IMR-90 (cell line): ENCODE results near the gene RHEX. TPM values are rescaled to one million over a fixed set of nuclear protein-coding genes. Genes with fewer than 3 reads are reported as not detected.

Source experiments
- ATAC-seq: fragments of 200-7000 bp; cut with Tn5 transposase; 2 replicates; pipeline ENCODE4 v1.9.1; 2020; ENCODE audit warnings: low read depth, mild to moderate bottlenecking, moderate library complexity
- BruUV-seq: library from RNA; stranded (reverse); fragments of 400-500 nt; replicated peaks from 2 replicates; lab custom pipeline; 2021; lab: Mats Ljungman, UMichigan
- CTCF ChIA-PET: fragments of 300-600 bp; formaldehyde crosslinking; extraction: SDS; loops from one replicate; lab custom pipeline; 2021; ENCODE audit warnings: antibody characterized with exemption; lab: Yijun Ruan, JAX
- POLR2A ChIA-PET: fragments of 300-600 bp; sonication (Branson Sonifier 250); formaldehyde crosslinking; loops from one replicate; lab custom pipeline; 2022; ENCODE audit warnings: antibody characterized with exemption; ENCODE audit not compliant: unreplicated experiment; lab: Charles Lee
- DNase-seq: peaks from one replicate; pipeline ENCODE4 v3.0.0; 2013
- H2AFZ ChIP-seq: replicated peaks from 2 replicates; pipeline ENCODE3; 2013; ENCODE audit warnings: low read length, mild to moderate bottlenecking; ENCODE audit not compliant: poor library complexity
- H2AK5ac ChIP-seq: 2 replicates; pipeline ENCODE4 v1.6.1; 2013; ENCODE audit warnings: low read depth, low read length, inconsistent platforms
- H2AK9ac ChIP-seq: replicated peaks from 2 replicates; pipeline ENCODE3; 2013; ENCODE audit warnings: mild to moderate bottlenecking, low read depth, low read length, moderate library complexity; ENCODE audit not compliant: poor library complexity
- H2BK120ac ChIP-seq: 2 replicates; pipeline ENCODE4 v1.6.1; 2013; ENCODE audit warnings: low read depth, low read length, inconsistent platforms
- H2BK15ac ChIP-seq: 3 replicates; pipeline ENCODE4 v1.6.1; 2013; ENCODE audit warnings: low read depth, low read length, inconsistent platforms
- H2BK20ac ChIP-seq: 2 replicates; pipeline ENCODE4 v1.6.1; 2013; ENCODE audit warnings: low read depth, mild to moderate bottlenecking, inconsistent platforms, low read length, moderate library complexity
- H2BK5ac ChIP-seq: 2 replicates; pipeline ENCODE4 v1.6.1; 2013; ENCODE audit warnings: mild to moderate bottlenecking, low read depth, low read length, inconsistent platforms; ENCODE audit not compliant: poor library complexity, severe bottlenecking
- H3K14ac ChIP-seq: replicated peaks from 2 replicates; pipeline ENCODE4 v1.6.1; 2013; ENCODE audit warnings: low read depth, low read length, inconsistent platforms
- H3K18ac ChIP-seq: 2 replicates; pipeline ENCODE4 v1.6.1; 2013; ENCODE audit warnings: low read depth, low read length, control low read depth
- H3K23ac ChIP-seq: 2 replicates; pipeline ENCODE4 v1.6.1; 2013; ENCODE audit warnings: low read depth, low read length, inconsistent platforms
- H3K27ac ChIP-seq: 2 replicates; pipeline ENCODE4 v1.5.1; 2013; ENCODE audit warnings: mild to moderate bottlenecking, control low read depth, low read length; ENCODE audit not compliant: insufficient read depth
- H3K27me3 ChIP-seq: 2 replicates; pipeline ENCODE4 v1.6.1; 2013; ENCODE audit warnings: low read length; ENCODE audit not compliant: control insufficient read depth, insufficient read depth
- H3K36me3 ChIP-seq: 2 replicates; pipeline ENCODE4 v1.6.1; 2013; ENCODE audit warnings: low read length, mixed read lengths; ENCODE audit not compliant: control insufficient read depth, insufficient read depth
- H3K4ac ChIP-seq: 2 replicates; pipeline ENCODE4 v1.6.1; 2013; ENCODE audit warnings: low read depth, low read length, inconsistent platforms
- H3K4me1 ChIP-seq: 2 replicates; pipeline ENCODE4 v1.6.1; 2013; ENCODE audit warnings: low read length, mixed read lengths; ENCODE audit not compliant: control insufficient read depth, insufficient read depth
- H3K4me2 ChIP-seq: 2 replicates; pipeline ENCODE4 v1.6.1; 2013; ENCODE audit warnings: low read depth, mild to moderate bottlenecking, control low read depth, low read length, moderate library complexity
- H3K4me3 ChIP-seq: 2 replicates; pipeline ENCODE4 v1.5.1; 2013; ENCODE audit warnings: low read depth, mild to moderate bottlenecking, control low read depth, low read length, moderate library complexity; ENCODE audit not compliant: insufficient read depth
- H3K56ac ChIP-seq: 2 replicates; pipeline ENCODE4 v1.6.1; 2013; ENCODE audit warnings: low read length, inconsistent platforms; ENCODE audit not compliant: insufficient read depth; ENCODE audit errors: extremely low read depth
- H3K79me1 ChIP-seq, 2 experiments: 2 replicates each; pipeline ENCODE4 v1.6.1; 2013; ENCODE audit warnings: low read length in 2 of 2, inconsistent platforms in 1 of 2, low read depth in 1 of 2
- H3K9ac ChIP-seq: 2 replicates; pipeline ENCODE4 v1.6.1; 2013; ENCODE audit warnings: low read depth, low read length, control low read depth
- H3K9me1 ChIP-seq: 2 replicates; pipeline ENCODE4 v1.6.1; 2013; ENCODE audit warnings: low read length, inconsistent platforms; ENCODE audit not compliant: insufficient read depth
- H3K9me3 ChIP-seq: 2 replicates; pipeline ENCODE4 v1.6.1; 2013; ENCODE audit warnings: low read length; ENCODE audit not compliant: control insufficient read depth, insufficient read depth
- H4K20me1 ChIP-seq: 2 replicates; pipeline ENCODE4 v1.6.1; 2013; ENCODE audit warnings: low read length, inconsistent platforms; ENCODE audit not compliant: insufficient read depth
- H4K5ac ChIP-seq: 2 replicates; pipeline ENCODE4 v1.6.1; 2013; ENCODE audit warnings: mild to moderate bottlenecking, low read depth, low read length, control low read depth
- H4K8ac ChIP-seq, 2 experiments: 2 replicates each; pipeline ENCODE4 v1.6.1; 2013; ENCODE audit warnings: low read depth in 2 of 2, low read length in 2 of 2, control low read depth in 1 of 2, inconsistent platforms in 1 of 2
- H4K91ac ChIP-seq: 2 replicates; pipeline ENCODE4 v1.6.1; 2013; ENCODE audit warnings: low read depth, low read length, inconsistent platforms; ENCODE audit not compliant: insufficient read depth
- BHLHE40 ChIP-seq: fragments of 150-350 bp; IDR thresholded peaks from 2 replicates; pipeline ENCODE4 v1.6.1; 2016; ENCODE audit warnings: mild to moderate bottlenecking, low read depth, low read length
- CEBPB ChIP-seq: IDR thresholded peaks from 2 replicates; pipeline ENCODE4 v1.6.1; 2012; ENCODE audit warnings: low read depth, low read length, improper control_type of control experiment
- CHD1 ChIP-seq: IDR thresholded peaks from 2 replicates; pipeline ENCODE4 v1.6.1; 2012; ENCODE audit warnings: low read depth, low read length, improper control_type of control experiment
- FOS ChIP-seq: fragments of 150-350 bp; IDR thresholded peaks from 2 replicates; pipeline ENCODE4 v1.6.1; 2016; ENCODE audit warnings: low read depth, low read length
- MAZ ChIP-seq: IDR thresholded peaks from 2 replicates; pipeline ENCODE4 v1.6.1; 2012; ENCODE audit warnings: low read depth, mild to moderate bottlenecking, low read length, improper control_type of control experiment, moderate library complexity, borderline replicate concordance
- MXI1 ChIP-seq: IDR thresholded peaks from 2 replicates; pipeline ENCODE4 v1.6.1; 2012; ENCODE audit warnings: low read depth, mild to moderate bottlenecking, low read length, moderate library complexity, borderline replicate concordance
- POLR2A ChIP-seq: IDR thresholded peaks from 2 replicates; pipeline ENCODE4 v1.6.1; 2012; ENCODE audit warnings: mild to moderate bottlenecking, low read depth, low read length
- RCOR1 ChIP-seq: IDR thresholded peaks from 2 replicates; pipeline ENCODE4 v1.6.1; 2012; ENCODE audit warnings: mild to moderate bottlenecking, low read length, improper control_type of control experiment; ENCODE audit not compliant: insufficient replicate concordance
- RFX5 ChIP-seq: IDR thresholded peaks from 2 replicates; pipeline ENCODE4 v1.8.0; 2012; ENCODE audit warnings: low read depth, mild to moderate bottlenecking, low read length, moderate library complexity
- SMC3 ChIP-seq: fragments of 150-350 bp; IDR thresholded peaks from 2 replicates; pipeline ENCODE4 v1.6.1; 2016; ENCODE audit warnings: low read depth, mild to moderate bottlenecking, antibody characterized with exemption, low read length, moderate library complexity
- WGBS, 2 experiments: methylation state at CpG; one replicate each; pipeline versions ENCODE4 v1.1.5 to v1.1.7; 2013; ENCODE audit warnings: missing lambda C conversion rate in 2 of 2; ENCODE audit not compliant: insufficient read length in 1 of 2; ENCODE audit errors: extremely low coverage in 2 of 2; 5-methylcytosine and 5-hydroxymethylcytosine counted together
- dilution Hi-C: fragments of 300-500 bp; cut with HindIII; formaldehyde crosslinking; loops from one replicate; pipeline ENCODE4 v1.14.3; 2018; ENCODE audit warnings: low sequenced_read_pairs; ENCODE audit not compliant: unreplicated experiment
- in situ Hi-C: fragments of 300-500 bp; cut with MboI; formaldehyde crosslinking; loops from 3 replicates; pipeline ENCODE4 v1.14.3; 2019; ENCODE audit warnings: low sequenced_read_pairs, inconsistent platforms, mixed read lengths
- intact Hi-C: fragments of 100-400 bp; cut with micrococcal nuclease; formaldehyde crosslinking; loops from 2 replicates; pipeline ENCODE4 v1.10.0; 2022
- polyA plus RNA-seq, 3 experiments: library from polyadenylated mRNA; depleted of rRNA; stranded (reverse); fragments of >200 nt; gene quantifications; 2 replicates each; pipeline ENCODE4 v1.2.3, GENCODE V29; 2012; ENCODE audit warnings: low replicate concordance in 1 of 3
- total RNA-seq: library from RNA; depleted of rRNA; stranded (reverse); fragments of >200 nt; gene quantifications from 2 replicates; pipeline ENCODE4 v1.2.3, GENCODE V29; 2012
- TF ChIP-seq, protein P1 (sequence below): fragments of 150-350 bp; IDR thresholded peaks from 2 replicates; pipeline ENCODE4 v1.6.1; 2017; ENCODE audit warnings: mild to moderate bottlenecking, antibody characterized with exemption, low read length, low read depth

Gene RHEX
- total and polyA plus RNA-seq, 2 of the 4 experiments (the other 2 are of a cell fraction), result not detected

- CTCF ChIA-PET, result no interaction called here
Observed at GRCh38 chr1:206125346-206125745, 72.4 kb downstream of the RHEX start.

More at GRCh38 chr1:206125346-206125745, 72.4 kb downstream of the RHEX start:
- Histone ChIP-seq H3K79me1 (no peaks in the 10 kb centered on the region), H3K9me3 (no peaks in the 10 kb centered on the region; the same call in 1 of the 2 replicates), H4K91ac (no peak overlapping the region), H3K14ac (no peak overlapping the region), H3K27ac (no peak overlapping the region), H2BK15ac (no peak overlapping the region), H3K9me1 (no peaks in the 10 kb centered on the region), H2AK9ac (no peak overlapping the region), H2BK120ac (no peak overlapping the region), H4K8ac (no peak overlapping the region), H2BK5ac (no peak overlapping the region), H3K27me3 (peaks cover 25% of the 10 kb centered on the region), H3K23ac (no peak overlapping the region), H3K4me3 (no peak overlapping the region), H2BK20ac (no peak overlapping the region), H2AK5ac (no peak overlapping the region), H3K36me3 (no peaks in the 10 kb centered on the region), H3K18ac (no peak overlapping the region), H3K56ac (no peak overlapping the region), H3K4me2 (no peak overlapping the region), H4K20me1 (no peaks in the 10 kb centered on the region), H2AFZ (no peak overlapping the region), H3K4ac (no peak overlapping the region), H4K5ac (no peak overlapping the region), H3K9ac (no peak overlapping the region), H3K4me1 (no peaks in the 10 kb centered on the region)
- intact Hi-C loops (no loop called here), in situ Hi-C loops (no loop called here), dilution Hi-C loops (no loop called here)
- POLR2A ChIA-PET, result no interaction called here
- no TSS peak for BruUV-seq
- TF ChIP-seq MXI1 (no peak), CEBPB (no peak), RCOR1 (no peak), POLR2A (no peak), MAZ (no peak), RFX5 (no peak), FOS (no peak), CHD1 (no peak), BHLHE40 (no peak), SMC3 (no peak)
- TF ChIP-seq, protein P1, sequence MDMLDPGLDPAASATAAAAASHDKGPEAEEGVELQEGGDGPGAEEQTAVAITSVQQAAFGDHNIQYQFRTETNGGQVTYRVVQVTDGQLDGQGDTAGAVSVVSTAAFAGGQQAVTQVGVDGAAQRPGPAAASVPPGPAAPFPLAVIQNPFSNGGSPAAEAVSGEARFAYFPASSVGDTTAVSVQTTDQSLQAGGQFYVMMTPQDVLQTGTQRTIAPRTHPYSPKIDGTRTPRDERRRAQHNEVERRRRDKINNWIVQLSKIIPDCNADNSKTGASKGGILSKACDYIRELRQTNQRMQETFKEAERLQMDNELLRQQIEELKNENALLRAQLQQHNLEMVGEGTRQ, result no peak
- ATAC-seq (no peak), DNase-seq (no peak)
- WGBS, 2 experiments, result no CpG with 5 or more reads among the region's 1 CpG
